ENCODE measurements around the gene CUX1. TPM values are rescaled to one million over a fixed set of nuclear protein-coding genes. Genes with fewer than 3 reads are reported as not detected.

Gene CUX1
- total RNA-seq, 1 donor from 2014 or later: 50.6 TPM

DNA sequence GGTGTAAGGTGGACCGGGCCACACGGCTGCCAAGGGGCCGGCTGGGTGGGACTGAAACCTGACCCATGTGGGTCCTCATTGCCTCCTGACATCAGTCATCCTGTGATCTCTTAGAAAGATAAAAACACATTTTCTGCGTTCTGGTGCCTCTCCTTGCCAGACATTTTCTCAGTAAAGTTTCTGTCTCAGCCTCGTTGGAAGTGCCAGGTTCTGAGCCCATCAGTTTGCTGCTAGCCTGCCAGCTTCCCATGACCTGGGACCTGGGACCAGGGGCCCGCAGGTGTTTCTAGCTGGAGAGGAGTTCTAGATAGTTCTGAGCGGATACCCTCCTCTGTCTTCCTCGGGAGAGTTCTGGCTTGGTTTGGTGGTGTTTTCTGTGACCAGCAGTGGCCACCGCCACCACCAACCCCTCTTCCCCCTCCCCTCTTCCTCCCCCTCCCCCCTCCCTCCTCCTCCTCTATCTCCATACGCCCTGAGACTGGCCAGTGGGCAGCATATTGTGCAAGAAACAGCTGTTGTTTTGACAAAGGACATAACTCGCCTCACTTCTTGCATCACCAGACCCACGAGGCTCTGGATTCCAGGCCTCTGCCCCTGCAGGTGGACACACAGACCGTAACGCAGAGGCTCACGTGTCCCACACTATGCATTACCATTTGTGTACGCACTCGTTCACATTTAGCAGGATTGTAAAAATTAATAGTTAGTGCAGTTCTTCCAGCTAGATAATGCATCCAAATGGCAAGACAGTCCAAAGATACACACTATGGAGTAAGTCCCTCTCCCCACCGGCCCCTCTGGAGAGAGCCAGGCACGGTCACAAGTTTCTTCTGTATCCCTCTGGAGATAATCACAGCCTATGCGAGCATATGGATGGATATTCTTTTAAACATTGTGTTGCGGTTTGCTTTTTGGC is 94.6 kb downstream of the CUX1 start:
- Histone ChIP-seq H3K4me3 (ENCODE audit: insufficient read depth, low read depth, low read length) (no peak overlapping the region), H3K9ac (ENCODE audit: low read length) (no peak overlapping the region), H3K36me3 (ENCODE audit: insufficient read depth, low read length) (peaks cover 4% of the 10 kb centered on the region), H3K27me3 (ENCODE audit: insufficient read depth, low read length) (no peaks in the 10 kb centered on the region), H4K20me1 (ENCODE audit: insufficient read depth, low read length) (peaks cover 79% of the 10 kb centered on the region), H2AFZ (ENCODE audit: low read depth, low read length) (no peak overlapping the region), H3K4me2 (ENCODE audit: low read length) (no peak overlapping the region), H3K79me2 (ENCODE audit: insufficient read depth, low read length) (peaks cover 30% of the 10 kb centered on the region), H3K4me1 (ENCODE audit: insufficient read depth, low read length) (no peaks in the 10 kb centered on the region), H3K27ac (ENCODE audit: low read depth, low read length) (no peak overlapping the region), H3K9me3 (ENCODE audit: insufficient read depth, low read depth, low read length) (no peaks in the 10 kb centered on the region)
- no peaks in the 10 kb centered on the region for H3K9me3 Mint-ChIP-seq (ENCODE audit: unreplicated experiment)
- H3K27me3 Mint-ChIP-seq (ENCODE audit: low read depth, unreplicated experiment): no peaks in the 10 kb centered on the region
- TF ChIP-seq, protein P1, sequence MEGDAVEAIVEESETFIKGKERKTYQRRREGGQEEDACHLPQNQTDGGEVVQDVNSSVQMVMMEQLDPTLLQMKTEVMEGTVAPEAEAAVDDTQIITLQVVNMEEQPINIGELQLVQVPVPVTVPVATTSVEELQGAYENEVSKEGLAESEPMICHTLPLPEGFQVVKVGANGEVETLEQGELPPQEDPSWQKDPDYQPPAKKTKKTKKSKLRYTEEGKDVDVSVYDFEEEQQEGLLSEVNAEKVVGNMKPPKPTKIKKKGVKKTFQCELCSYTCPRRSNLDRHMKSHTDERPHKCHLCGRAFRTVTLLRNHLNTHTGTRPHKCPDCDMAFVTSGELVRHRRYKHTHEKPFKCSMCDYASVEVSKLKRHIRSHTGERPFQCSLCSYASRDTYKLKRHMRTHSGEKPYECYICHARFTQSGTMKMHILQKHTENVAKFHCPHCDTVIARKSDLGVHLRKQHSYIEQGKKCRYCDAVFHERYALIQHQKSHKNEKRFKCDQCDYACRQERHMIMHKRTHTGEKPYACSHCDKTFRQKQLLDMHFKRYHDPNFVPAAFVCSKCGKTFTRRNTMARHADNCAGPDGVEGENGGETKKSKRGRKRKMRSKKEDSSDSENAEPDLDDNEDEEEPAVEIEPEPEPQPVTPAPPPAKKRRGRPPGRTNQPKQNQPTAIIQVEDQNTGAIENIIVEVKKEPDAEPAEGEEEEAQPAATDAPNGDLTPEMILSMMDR (IDR thresholded peaks at IDR 0.05; ENCODE audit: insufficient read depth, low read depth, low read length): no peak
- no peak for TF ChIP-seq EZH2 (IDR thresholded peaks at IDR 0.05; ENCODE audit: insufficient read depth, low read length)
- peaks cover 19% of the 10 kb centered on the region for H3K36me3 Mint-ChIP-seq (ENCODE audit: low read depth, unreplicated experiment)
- no peak for FAIRE-seq
- peak overlapping the region; percentile 67 for H3K27ac Mint-ChIP-seq (ENCODE audit: unreplicated experiment)
- no peak overlapping the region for H3K4me3 Mint-ChIP-seq (ENCODE audit: unreplicated experiment)
- H3K4me1 Mint-ChIP-seq (ENCODE audit: low read depth, unreplicated experiment): peaks cover 15% of the 10 kb centered on the region
- DNase-seq (ENCODE audit: low read depth): no peak

GRCh38 chr7:101912716-101913110 is 95.3 kb downstream of the CUX1 start:
- no peak overlapping the region for H3K4me2 ChIP-seq (ENCODE audit: low read length)
- Mint-ChIP-seq H3K9me3 (ENCODE audit: unreplicated experiment) (no peaks in the 10 kb centered on the region), H3K4me1 (ENCODE audit: low read depth, unreplicated experiment) (peaks cover 15% of the 10 kb centered on the region), H3K27ac (ENCODE audit: unreplicated experiment) (peak overlapping the region; percentile 67), H3K36me3 (ENCODE audit: low read depth, unreplicated experiment) (peaks cover 21% of the 10 kb centered on the region), H3K27me3 (ENCODE audit: low read depth, unreplicated experiment) (no peaks in the 10 kb centered on the region), H3K4me3 (ENCODE audit: unreplicated experiment) (no peak overlapping the region)
- H4K20me1 ChIP-seq (ENCODE audit: insufficient read depth, low read length): peaks cover 80% of the 10 kb centered on the region
- H3K79me2 ChIP-seq (ENCODE audit: insufficient read depth, low read length): peaks cover 27% of the 10 kb centered on the region
- no peak overlapping the region for H3K9ac ChIP-seq (ENCODE audit: low read length)
- H3K36me3 ChIP-seq (ENCODE audit: insufficient read depth, low read length): peaks cover 5% of the 10 kb centered on the region
- no peaks in the 10 kb centered on the region for H3K9me3 ChIP-seq (ENCODE audit: insufficient read depth, low read depth, low read length)
- no peaks in the 10 kb centered on the region for H3K4me1 ChIP-seq (ENCODE audit: insufficient read depth, low read length)
- H3K4me3 ChIP-seq (ENCODE audit: insufficient read depth, low read depth, low read length): no peak overlapping the region
- H3K27me3 ChIP-seq (ENCODE audit: insufficient read depth, low read length): no peaks in the 10 kb centered on the region
- H2AFZ ChIP-seq (ENCODE audit: low read depth, low read length): no peak overlapping the region
- DNase-seq (ENCODE audit: low read depth) (no peak), FAIRE-seq (no peak)
- no peak for TF ChIP-seq EZH2 (IDR thresholded peaks at IDR 0.05; ENCODE audit: insufficient read depth, low read length)
- TF ChIP-seq, protein P1 (IDR thresholded peaks at IDR 0.05; ENCODE audit: insufficient read depth, low read depth, low read length): no peak
- no peak overlapping the region for H3K27ac ChIP-seq (ENCODE audit: low read depth, low read length)

GRCh38 chr7:101913247-101913721 is 95.9 kb downstream of the CUX1 start:
- peaks cover 74% of the 10 kb centered on the region for H4K20me1 ChIP-seq (ENCODE audit: insufficient read depth, low read length)
- peaks cover 23% of the 10 kb centered on the region for H3K79me2 ChIP-seq (ENCODE audit: insufficient read depth, low read length)
- no peaks in the 10 kb centered on the region for H3K4me1 ChIP-seq (ENCODE audit: insufficient read depth, low read length)
- Mint-ChIP-seq H3K27ac (ENCODE audit: unreplicated experiment) (peak overlapping the region; percentile 67), H3K27me3 (ENCODE audit: low read depth, unreplicated experiment) (no peaks in the 10 kb centered on the region), H3K4me1 (ENCODE audit: low read depth, unreplicated experiment) (peaks cover 15% of the 10 kb centered on the region), H3K4me3 (ENCODE audit: unreplicated experiment) (no peak overlapping the region), H3K9me3 (ENCODE audit: unreplicated experiment) (no peaks in the 10 kb centered on the region), H3K36me3 (ENCODE audit: low read depth, unreplicated experiment) (peaks cover 25% of the 10 kb centered on the region)
- TF ChIP-seq, protein P1 (IDR thresholded peaks at IDR 0.05; ENCODE audit: insufficient read depth, low read depth, low read length): no peak
- no peak for TF ChIP-seq EZH2 (IDR thresholded peaks at IDR 0.05; ENCODE audit: insufficient read depth, low read length)
- no peak overlapping the region for H2AFZ ChIP-seq (ENCODE audit: low read depth, low read length)
- H3K27me3 ChIP-seq (ENCODE audit: insufficient read depth, low read length): no peaks in the 10 kb centered on the region
- no peak overlapping the region for H3K9ac ChIP-seq (ENCODE audit: low read length)
- no peaks in the 10 kb centered on the region for H3K9me3 ChIP-seq (ENCODE audit: insufficient read depth, low read depth, low read length)
- DNase-seq (ENCODE audit: low read depth) (no peak), FAIRE-seq (no peak)
- H3K4me3 ChIP-seq (ENCODE audit: insufficient read depth, low read depth, low read length): no peak overlapping the region
- peaks cover 8% of the 10 kb centered on the region for H3K36me3 ChIP-seq (ENCODE audit: insufficient read depth, low read length)
- H3K27ac ChIP-seq (ENCODE audit: low read depth, low read length): no peak overlapping the region
- H3K4me2 ChIP-seq (ENCODE audit: low read length): no peak overlapping the region

Data from astrocyte (in vitro differentiated cells and primary cell).